NCI-H1417 (cell line): ENCODE data around the gene OLFM2.
"Not testable (repeated sequence)": the region's sequence is repeated elsewhere in the genome, so short reads cannot be mapped to it uniquely, and the experiment has no call there.

Experiments used
- DNase-seq, 3 experiments: peaks; one replicate each; lab custom pipeline; 2025; lab: John Stamatoyannopoulos, UW

OLFM2 gene

GRCh38 chr19:9834307-9834725 lies 102.0 kb downstream of the OLFM2 start:
- no peak for DNase-seq

- DNase-seq, result no peak
Measured at GRCh38 chr19:9828551-9829063, 107.7 kb downstream of the OLFM2 start.

GRCh38 chr19:9827289-9828238 lies 108.8 kb downstream of the OLFM2 start, which contains the start of gene UBL5:
Gene UBL5 (plus strand): TSS chr19:9827918. CDS start chr19:9828338, 420 bp downstream.
- DNase-seq, result peak; percentile 84 to 96 (median 92)

- DNase-seq, result no peak
Measured at GRCh38 chr19:9823816-9824215, 112.5 kb downstream of the OLFM2 start.

- not testable (repeated sequence) for DNase-seq
Measured at GRCh38 chr19:9820034-9820433, 116.3 kb downstream of the OLFM2 start.

- no peak for DNase-seq
Measured at GRCh38 chr19:9819596-9819909, 116.8 kb downstream of the OLFM2 start.

- DNase-seq, result peak; percentile 99 to 100 (median 99)
Measured at GRCh38 chr19:9818734-9819595, 117.3 kb downstream of the OLFM2 start, which contains the start of gene FBXL12. Gene FBXL12 (minus strand): TSS chr19:9819079. CDS start chr19:9818813, 266 bp downstream.

- peak in 1 of 3 experiments; percentile 55 for DNase-seq
Measured at GRCh38 chr19:9818175-9818733, 118.1 kb downstream of the OLFM2 start.

- no peak for DNase-seq
Measured at GRCh38 chr19:9811139-9811538, 125.2 kb downstream of the OLFM2 start.

GRCh38 chr19:9808855-9809824 lies 127.2 kb downstream of the OLFM2 start:
- DNase-seq, result no peak

GRCh38 chr19:9806803-9807202 lies 129.5 kb downstream of the OLFM2 start:
- DNase-seq, result no peak
